Chondrocyte (in vitro differentiated cells): ENCODE data around the gene MRPL24. TPM values are rescaled to one million over a fixed set of nuclear protein-coding genes. Genes with fewer than 3 reads are reported as not detected.

Experiments used
- DNase-seq: peaks from one replicate; pipeline ENCODE4 v3.0.0; 2021; ENCODE audit warnings: mixed read lengths, low spot score
- H3K27ac Mint-ChIP-seq: one replicate; pipeline ENCODE4 v1.8.0; 2021; ENCODE audit warnings: mild to moderate bottlenecking, moderate library complexity, mixed read lengths; ENCODE audit not compliant: unreplicated experiment
- H3K27me3 Mint-ChIP-seq: 2 replicates; pipeline ENCODE4 v1.8.0; 2021; ENCODE audit warnings: low read depth, mixed read lengths
- H3K36me3 Mint-ChIP-seq: 2 replicates; pipeline ENCODE4 v1.8.0; 2021; ENCODE audit warnings: low read depth, mixed read lengths
- H3K4me1 Mint-ChIP-seq: 2 replicates; pipeline ENCODE4 v1.8.0; 2021; ENCODE audit warnings: low read depth, mild to moderate bottlenecking, mixed read lengths
- H3K4me3 Mint-ChIP-seq: one replicate; pipeline ENCODE4 v1.8.0; 2021; ENCODE audit warnings: mild to moderate bottlenecking, moderate library complexity, mixed read lengths; ENCODE audit not compliant: unreplicated experiment
- H3K9me3 Mint-ChIP-seq: 2 replicates; pipeline ENCODE4 v1.8.0; 2021; ENCODE audit warnings: low read depth, mixed read lengths
- CTCF ChIP-seq: fragments of 200-600 bp; sonication (generic); IDR thresholded peaks from 2 replicates; pipeline ENCODE4 v1.5.0; 2021; ENCODE audit warnings: antibody characterized with exemption, mild to moderate bottlenecking, moderate library complexity
- total RNA-seq: library from RNA; stranded (reverse); gene quantifications from 3 replicates; pipeline ENCODE4 v1.2.1, GENCODE V29; 2021

Gene MRPL24
- total RNA-seq, 1 donor from 2014 or later: 40.3 TPM

GRCh38 chr1:156726549-156727226 is 14.2 kb downstream of the MRPL24 start:
- no peak for DNase-seq
- H3K36me3 Mint-ChIP-seq: peaks cover 16% of the 10 kb centered on the region
- H3K4me3 Mint-ChIP-seq: no peak overlapping the region
- no peak overlapping the region for H3K27ac Mint-ChIP-seq
- H3K27me3 Mint-ChIP-seq: no peaks in the 10 kb centered on the region
- TF ChIP-seq CTCF: peak; percentile 78
- no peaks in the 10 kb centered on the region for H3K9me3 Mint-ChIP-seq
- peaks cover 15% of the 10 kb centered on the region for H3K4me1 Mint-ChIP-seq

- Mint-ChIP-seq H3K27ac (no peak overlapping the region), H3K4me1 (peaks cover 15% of the 10 kb centered on the region), H3K4me3 (no peak overlapping the region), H3K36me3 (peaks cover 19% of the 10 kb centered on the region), H3K27me3 (no peaks in the 10 kb centered on the region), H3K9me3 (no peaks in the 10 kb centered on the region)
- DNase-seq: no peak
- peak; percentile 93 for TF ChIP-seq CTCF
These were observed 15.1 kb downstream of the MRPL24 start for GRCh38 chr1:156725683-156726280.

- Mint-ChIP-seq H3K27ac (no peak overlapping the region), H3K27me3 (no peaks in the 10 kb centered on the region), H3K9me3 (no peaks in the 10 kb centered on the region), H3K4me3 (no peak overlapping the region), H3K4me1 (peaks cover 5% of the 10 kb centered on the region), H3K36me3 (peaks cover 24% of the 10 kb centered on the region)
- TF ChIP-seq CTCF: no peak
- no peak for DNase-seq
These were observed 19.4 kb downstream of the MRPL24 start for GRCh38 chr1:156721535-156721934.

GRCh38 chr1:156721131-156721530 is 19.8 kb downstream of the MRPL24 start:
- TF ChIP-seq CTCF: no peak
- Mint-ChIP-seq H3K4me3 (no peak overlapping the region), H3K9me3 (no peaks in the 10 kb centered on the region), H3K36me3 (peaks cover 24% of the 10 kb centered on the region), H3K27ac (no peak overlapping the region), H3K4me1 (peaks cover 5% of the 10 kb centered on the region), H3K27me3 (no peaks in the 10 kb centered on the region)
- DNase-seq: no peak

GRCh38 chr1:156717351-156717750 is 23.5 kb downstream of the MRPL24 start:
- no peak for DNase-seq
- H3K4me3 Mint-ChIP-seq: no peak overlapping the region
- no peak for TF ChIP-seq CTCF

More at GRCh38 chr1:156717351-156717750, 23.5 kb downstream of the MRPL24 start:
- Mint-ChIP-seq H3K27me3 (no peaks in the 10 kb centered on the region), H3K27ac (no peak overlapping the region), H3K9me3 (no peaks in the 10 kb centered on the region), H3K36me3 (peaks cover 8% of the 10 kb centered on the region), H3K4me1 (peaks cover 12% of the 10 kb centered on the region)
